HG03571 (cell line): Measurements from ENCODE around the gene NEO1.

ENCODE experiments used
- ATAC-seq: cut with Tn5 transposase; IDR thresholded peaks from one replicate; pipeline ENCODE4 v1.9.1; 2021; ENCODE audit not compliant: unreplicated experiment

Gene NEO1

GRCh38 chr15:73346735-73347312 lies 294.6 kb downstream of the NEO1 start:
- no peak for ATAC-seq

GRCh38 chr15:73349191-73349590 lies 296.9 kb downstream of the NEO1 start:
- ATAC-seq = no peak

GRCh38 chr15:73352082-73352481 lies 299.8 kb downstream of the NEO1 start:
- ATAC-seq = no peak

GRCh38 chr15:73353734-73354133 lies 301.5 kb downstream of the NEO1 start:
- ATAC-seq = no peak

- no peak for ATAC-seq
Measured at GRCh38 chr15:73354241-73354640, 302.0 kb downstream of the NEO1 start.
